OCI-LY1 (cell line): ENCODE data around the gene NREP.

ENCODE experiments used
- H2AFZ ChIP-seq: fragments of 200-600 bp; sonication (generic), shearing (Covaris generic); 2 replicates; pipeline ENCODE4 v1.6.0; 2014; ENCODE audit warnings: antibody characterized with exemption, mild to moderate bottlenecking, low read length
- H3F3A ChIP-seq: fragments of 200-600 bp; sonication (generic), shearing (Covaris generic); 2 replicates; pipeline ENCODE4 v1.6.0; 2014; ENCODE audit warnings: mild to moderate bottlenecking, antibody characterized with exemption, low read length, moderate library complexity; ENCODE audit not compliant: insufficient read depth
- H3K27ac ChIP-seq: fragments of 200-600 bp; sonication (generic); 2 replicates; pipeline ENCODE4 v1.5.1; 2014; ENCODE audit warnings: low read length, mixed run types, mild to moderate bottlenecking, low read depth; ENCODE audit not compliant: poor library complexity, severe bottlenecking
- H3K27me3 ChIP-seq: fragments of 200-600 bp; sonication (generic); 2 replicates; pipeline ENCODE4 v1.6.0; 2014; ENCODE audit warnings: antibody characterized with exemption, mild to moderate bottlenecking, low read length, moderate library complexity; ENCODE audit not compliant: insufficient read depth
- H3K36me3 ChIP-seq: fragments of 200-600 bp; sonication (generic); 2 replicates; pipeline ENCODE4 v1.6.1; 2014; ENCODE audit warnings: mild to moderate bottlenecking, antibody characterized with exemption, low read length, moderate library complexity, mixed read lengths; ENCODE audit not compliant: insufficient read depth
- H3K4me1 ChIP-seq: fragments of 200-600 bp; sonication (generic); 2 replicates; pipeline ENCODE4 v1.5.1; 2014; ENCODE audit warnings: mild to moderate bottlenecking, low read length, moderate library complexity; ENCODE audit not compliant: insufficient read depth, severe bottlenecking
- H3K4me2 ChIP-seq: fragments of 200-600 bp; sonication (generic), shearing (Covaris generic); 2 replicates; pipeline ENCODE4 v1.6.1; 2014; ENCODE audit warnings: low read length
- H3K4me3 ChIP-seq: fragments of 200-600 bp; sonication (generic); 2 replicates; pipeline ENCODE4 v1.5.1; 2014; ENCODE audit warnings: low read length, low read depth, mild to moderate bottlenecking, mixed read lengths; ENCODE audit not compliant: poor library complexity, severe bottlenecking
- H3K79me2 ChIP-seq: fragments of 200-600 bp; shearing (Covaris generic); 2 replicates; pipeline ENCODE4 v1.6.1; 2016; ENCODE audit warnings: mixed run types, low read length, mixed read lengths; ENCODE audit not compliant: insufficient read depth
- H3K9ac ChIP-seq: fragments of 200-600 bp; sonication (generic), shearing (Covaris generic); 2 replicates; pipeline ENCODE4 v1.6.1; 2014; ENCODE audit warnings: mild to moderate bottlenecking, low read length, mixed read lengths
- H3K9me2 ChIP-seq: fragments of 200-600 bp; sonication (generic), shearing (Covaris generic); 2 replicates; pipeline ENCODE4 v1.6.1; 2014; ENCODE audit warnings: low read depth, mild to moderate bottlenecking, low read length, mixed read lengths
- H3K9me3 ChIP-seq: fragments of 200-600 bp; shearing (Covaris generic); 2 replicates; pipeline ENCODE4 v1.6.1; 2014; ENCODE audit warnings: low read length, mixed read lengths
- H4K20me1 ChIP-seq: fragments of 200-600 bp; sonication (generic), shearing (Covaris generic); 2 replicates; pipeline ENCODE4 v1.6.0; 2016; ENCODE audit warnings: mild to moderate bottlenecking, low read length; ENCODE audit not compliant: insufficient read depth
- EZH2 ChIP-seq: fragments of 200-600 bp; sonication (generic), shearing (Covaris generic); IDR thresholded peaks from 2 replicates; pipeline ENCODE4 v1.8.0; 2017; ENCODE audit warnings: borderline replicate concordance, mixed run types, mild to moderate bottlenecking, antibody characterized with exemption, low read length, moderate library complexity, mixed read lengths
- TF ChIP-seq, protein P1 (sequence below): fragments of 200-600 bp; sonication (generic), shearing (Covaris generic); IDR thresholded peaks from 2 replicates; pipeline ENCODE4 v1.5.1; 2017; ENCODE audit warnings: mild to moderate bottlenecking, antibody characterized with exemption, low read length, moderate library complexity, mixed read lengths

The NREP gene

DNA sequence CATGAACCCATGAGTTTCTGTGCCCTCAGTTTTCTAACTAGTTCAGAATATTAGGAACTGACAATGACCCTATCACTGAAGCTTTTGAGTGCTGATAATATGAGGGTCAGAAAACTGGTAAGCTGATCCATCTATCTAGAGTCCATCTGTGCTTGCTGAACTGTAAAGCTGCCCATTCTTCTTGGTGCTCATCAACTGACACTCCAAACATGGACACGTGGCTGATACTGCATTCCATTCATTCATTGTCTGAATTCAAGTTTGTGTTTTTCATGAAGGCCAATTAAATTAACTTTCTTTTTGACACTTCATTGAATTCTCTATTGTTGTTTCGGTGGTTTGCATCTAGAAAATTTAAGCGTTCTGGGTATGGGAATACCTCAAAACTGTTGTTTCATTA lies 17.6 kb downstream of the NREP start:
- Histone ChIP-seq H3F3A (no peaks in the 10 kb centered on the region), H3K36me3 (peaks cover 10% of the 10 kb centered on the region; the same call in 1 of the 2 replicates), H3K27ac (no peak overlapping the region), H3K9me2 (no peaks in the 10 kb centered on the region), H3K27me3 (no peaks in the 10 kb centered on the region), H3K4me2 (no peak overlapping the region), H4K20me1 (no peaks in the 10 kb centered on the region), H3K79me2 (no peaks in the 10 kb centered on the region), H3K9me3 (no peaks in the 10 kb centered on the region), H2AFZ (no peak overlapping the region), H3K4me1 (peaks cover 38% of the 10 kb centered on the region), H3K9ac (no peak overlapping the region), H3K4me3 (no peak overlapping the region)
- no peak for TF ChIP-seq EZH2
- TF ChIP-seq, protein P1, sequence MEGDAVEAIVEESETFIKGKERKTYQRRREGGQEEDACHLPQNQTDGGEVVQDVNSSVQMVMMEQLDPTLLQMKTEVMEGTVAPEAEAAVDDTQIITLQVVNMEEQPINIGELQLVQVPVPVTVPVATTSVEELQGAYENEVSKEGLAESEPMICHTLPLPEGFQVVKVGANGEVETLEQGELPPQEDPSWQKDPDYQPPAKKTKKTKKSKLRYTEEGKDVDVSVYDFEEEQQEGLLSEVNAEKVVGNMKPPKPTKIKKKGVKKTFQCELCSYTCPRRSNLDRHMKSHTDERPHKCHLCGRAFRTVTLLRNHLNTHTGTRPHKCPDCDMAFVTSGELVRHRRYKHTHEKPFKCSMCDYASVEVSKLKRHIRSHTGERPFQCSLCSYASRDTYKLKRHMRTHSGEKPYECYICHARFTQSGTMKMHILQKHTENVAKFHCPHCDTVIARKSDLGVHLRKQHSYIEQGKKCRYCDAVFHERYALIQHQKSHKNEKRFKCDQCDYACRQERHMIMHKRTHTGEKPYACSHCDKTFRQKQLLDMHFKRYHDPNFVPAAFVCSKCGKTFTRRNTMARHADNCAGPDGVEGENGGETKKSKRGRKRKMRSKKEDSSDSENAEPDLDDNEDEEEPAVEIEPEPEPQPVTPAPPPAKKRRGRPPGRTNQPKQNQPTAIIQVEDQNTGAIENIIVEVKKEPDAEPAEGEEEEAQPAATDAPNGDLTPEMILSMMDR = no peak

DNA sequence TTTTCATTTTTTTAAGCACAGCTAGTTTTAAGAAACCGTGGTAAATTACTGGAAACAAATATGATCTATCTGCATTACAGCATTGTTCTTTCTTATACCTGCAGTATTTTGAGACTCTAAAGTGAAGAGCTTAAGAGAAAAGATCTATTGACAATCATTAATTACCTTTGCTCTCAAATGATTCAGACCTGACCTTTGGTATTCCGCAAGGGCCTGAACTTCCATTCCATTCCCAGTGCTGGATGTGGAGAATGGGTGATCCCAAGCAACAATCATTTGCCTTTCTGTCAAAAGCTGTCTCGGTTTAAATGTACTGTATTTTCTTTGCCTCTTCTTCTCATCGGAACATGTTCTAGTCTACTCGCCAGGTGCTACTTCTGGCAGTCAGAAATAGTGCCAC lies 18.9 kb downstream of the NREP start:
- Histone ChIP-seq H3K9ac (no peak overlapping the region), H3K79me2 (no peaks in the 10 kb centered on the region), H3K27ac (no peak overlapping the region), H3K36me3 (peaks cover 22% of the 10 kb centered on the region; the same call in 1 of the 2 replicates), H3K9me3 (no peaks in the 10 kb centered on the region), H3F3A (no peaks in the 10 kb centered on the region), H3K4me2 (no peak overlapping the region), H2AFZ (no peak overlapping the region), H3K4me1 (peaks cover 29% of the 10 kb centered on the region), H3K9me2 (no peaks in the 10 kb centered on the region), H3K4me3 (no peak overlapping the region), H3K27me3 (no peaks in the 10 kb centered on the region), H4K20me1 (no peaks in the 10 kb centered on the region)
- no peak for TF ChIP-seq EZH2
- TF ChIP-seq, protein P1 = no peak

DNA sequence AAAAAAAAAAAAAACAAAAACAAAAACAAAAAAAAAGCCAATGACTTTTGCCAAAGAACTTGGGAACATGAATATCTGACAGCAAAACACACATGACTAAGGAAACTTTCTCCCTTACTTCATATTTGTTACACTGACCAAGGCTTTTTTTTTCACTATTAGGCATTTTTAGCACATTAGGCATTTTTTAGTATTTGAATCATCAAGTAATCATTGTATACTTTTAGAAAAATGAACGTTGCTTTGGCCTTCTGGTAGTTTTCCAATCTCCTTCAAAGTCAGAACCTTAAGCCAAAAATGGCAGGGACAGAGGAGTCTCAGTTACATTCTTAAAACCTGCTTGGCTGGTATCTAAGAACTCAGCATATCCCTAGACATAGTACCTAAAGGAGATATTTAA lies 19.3 kb downstream of the NREP start:
- H3K79me2 ChIP-seq = no peaks in the 10 kb centered on the region
- no peak overlapping the region for H3K27ac ChIP-seq
- H3K4me3 ChIP-seq = no peak overlapping the region
- H3F3A ChIP-seq = no peaks in the 10 kb centered on the region
- H3K27me3 ChIP-seq = no peaks in the 10 kb centered on the region
- peaks cover 26% of the 10 kb centered on the region; the same call in 1 of the 2 replicates for H3K36me3 ChIP-seq
- TF ChIP-seq, protein P1 = no peak
- no peak for TF ChIP-seq EZH2
- H3K4me1 ChIP-seq = peaks cover 25% of the 10 kb centered on the region
- no peak overlapping the region for H3K9ac ChIP-seq
- no peak overlapping the region for H3K4me2 ChIP-seq
- no peaks in the 10 kb centered on the region for H4K20me1 ChIP-seq
- H2AFZ ChIP-seq = no peak overlapping the region
- no peaks in the 10 kb centered on the region for H3K9me3 ChIP-seq
- no peaks in the 10 kb centered on the region for H3K9me2 ChIP-seq
